Hepatocyte (in vitro differentiated cells): ENCODE measurements around the gene LHX4.

Experiments used
- CTCF ChIP-seq: fragments of 200-600 bp; sonication (generic); IDR thresholded peaks from 2 replicates; pipeline ENCODE4 v1.5.1; 2016; ENCODE audit warnings: antibody characterized with exemption, mild to moderate bottlenecking; ENCODE audit not compliant: poor library complexity
- EZH2 ChIP-seq: fragments of 200-600 bp; sonication (generic); IDR thresholded peaks from 2 replicates; pipeline ENCODE4 v1.6.1; 2016; ENCODE audit warnings: antibody characterized with exemption, mild to moderate bottlenecking, borderline replicate concordance

- TF ChIP-seq CTCF (no peak), EZH2 (no peak)
Observed at GRCh38 chr1:180248176-180248575, 18.1 kb downstream of the LHX4 start.
